WTC11 (cell line): Measurements from ENCODE around the gene MIF.

Experiments
- CBFB ChIP-seq: sonication (generic); formaldehyde crosslinking; IDR thresholded peaks from 2 replicates; pipeline ENCODE4 v1.8.1; 2022; ENCODE audit warnings: mild to moderate bottlenecking, low read depth, missing genetic modification reagents
- CTCF ChIP-seq: fragments of 200-600 bp; IDR thresholded peaks from 2 replicates; pipeline ENCODE4 v1.8.0; 2022; ENCODE audit warnings: antibody characterized with exemption
- ELF4 ChIP-seq: sonication (generic); formaldehyde crosslinking; IDR thresholded peaks from 2 replicates; pipeline ENCODE4 v1.8.1; 2022; ENCODE audit warnings: low read depth, mild to moderate bottlenecking, moderate library complexity, missing genetic modification reagents
- FOXK1 ChIP-seq: sonication (generic); formaldehyde crosslinking; IDR thresholded peaks from 2 replicates; pipeline ENCODE4 v1.8.0; 2022; ENCODE audit warnings: mild to moderate bottlenecking, moderate library complexity, missing genetic modification reagents
- FOXP1 ChIP-seq: sonication (generic); formaldehyde crosslinking; IDR thresholded peaks from 2 replicates; pipeline ENCODE4 v1.8.0; 2022; ENCODE audit warnings: missing genetic modification reagents, mild to moderate bottlenecking, moderate library complexity, borderline replicate concordance
- IRF2 ChIP-seq: sonication (generic); formaldehyde crosslinking; IDR thresholded peaks from 2 replicates; pipeline ENCODE4 v1.8.0; 2022; ENCODE audit warnings: low read depth, missing genetic modification reagents, borderline replicate concordance
- SMAD4 ChIP-seq: sonication (generic); formaldehyde crosslinking; IDR thresholded peaks from 2 replicates; pipeline ENCODE4 v1.8.0; 2022; ENCODE audit warnings: mild to moderate bottlenecking, missing genetic modification reagents
- TEAD1 ChIP-seq: sonication (generic); formaldehyde crosslinking; IDR thresholded peaks from 2 replicates; pipeline ENCODE4 v1.8.0; 2022; ENCODE audit warnings: mild to moderate bottlenecking, missing genetic modification reagents
- TEAD4 ChIP-seq: sonication (generic); formaldehyde crosslinking; IDR thresholded peaks from 2 replicates; pipeline ENCODE4 v1.8.0; 2022; ENCODE audit warnings: mild to moderate bottlenecking, missing genetic modification reagents
- ZSCAN18 ChIP-seq: fragments of 250-450 bp; sonication (Bioruptor Pico); IDR thresholded peaks from 2 replicates; pipeline ENCODE4 v2.1.2; 2022; ENCODE audit warnings: mild to moderate bottlenecking, moderate library complexity
- TF ChIP-seq, protein P1 (sequence below): sonication (generic); formaldehyde crosslinking; conservative IDR thresholded peaks from 2 replicates; pipeline ENCODE4 v1.8.1; 2022; ENCODE audit warnings: mild to moderate bottlenecking, missing genetic modification reagents
- TF ChIP-seq, protein P2 (sequence below): sonication (generic); formaldehyde crosslinking; IDR thresholded peaks from 2 replicates; pipeline ENCODE4 v1.8.0; 2022; ENCODE audit warnings: missing genetic modification reagents

- TF ChIP-seq CTCF (no peak), FOXK1 (CRISPR knock-in tag) (no peak), FOXP1 (CRISPR knock-in tag) (no peak), ZSCAN18 (CRISPR knock-in tag) (no peak), TEAD4 (CRISPR knock-in tag) (no peak), IRF2 (CRISPR knock-in tag) (no peak), TEAD1 (CRISPR knock-in tag) (no peak), CBFB (CRISPR knock-in tag) (no peak), SMAD4 (CRISPR knock-in tag) (no peak), ELF4 (no peak)
- TF ChIP-seq, protein P1, sequence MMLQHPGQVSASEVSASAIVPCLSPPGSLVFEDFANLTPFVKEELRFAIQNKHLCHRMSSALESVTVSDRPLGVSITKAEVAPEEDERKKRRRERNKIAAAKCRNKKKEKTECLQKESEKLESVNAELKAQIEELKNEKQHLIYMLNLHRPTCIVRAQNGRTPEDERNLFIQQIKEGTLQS = no peak
- TF ChIP-seq, protein P2, sequence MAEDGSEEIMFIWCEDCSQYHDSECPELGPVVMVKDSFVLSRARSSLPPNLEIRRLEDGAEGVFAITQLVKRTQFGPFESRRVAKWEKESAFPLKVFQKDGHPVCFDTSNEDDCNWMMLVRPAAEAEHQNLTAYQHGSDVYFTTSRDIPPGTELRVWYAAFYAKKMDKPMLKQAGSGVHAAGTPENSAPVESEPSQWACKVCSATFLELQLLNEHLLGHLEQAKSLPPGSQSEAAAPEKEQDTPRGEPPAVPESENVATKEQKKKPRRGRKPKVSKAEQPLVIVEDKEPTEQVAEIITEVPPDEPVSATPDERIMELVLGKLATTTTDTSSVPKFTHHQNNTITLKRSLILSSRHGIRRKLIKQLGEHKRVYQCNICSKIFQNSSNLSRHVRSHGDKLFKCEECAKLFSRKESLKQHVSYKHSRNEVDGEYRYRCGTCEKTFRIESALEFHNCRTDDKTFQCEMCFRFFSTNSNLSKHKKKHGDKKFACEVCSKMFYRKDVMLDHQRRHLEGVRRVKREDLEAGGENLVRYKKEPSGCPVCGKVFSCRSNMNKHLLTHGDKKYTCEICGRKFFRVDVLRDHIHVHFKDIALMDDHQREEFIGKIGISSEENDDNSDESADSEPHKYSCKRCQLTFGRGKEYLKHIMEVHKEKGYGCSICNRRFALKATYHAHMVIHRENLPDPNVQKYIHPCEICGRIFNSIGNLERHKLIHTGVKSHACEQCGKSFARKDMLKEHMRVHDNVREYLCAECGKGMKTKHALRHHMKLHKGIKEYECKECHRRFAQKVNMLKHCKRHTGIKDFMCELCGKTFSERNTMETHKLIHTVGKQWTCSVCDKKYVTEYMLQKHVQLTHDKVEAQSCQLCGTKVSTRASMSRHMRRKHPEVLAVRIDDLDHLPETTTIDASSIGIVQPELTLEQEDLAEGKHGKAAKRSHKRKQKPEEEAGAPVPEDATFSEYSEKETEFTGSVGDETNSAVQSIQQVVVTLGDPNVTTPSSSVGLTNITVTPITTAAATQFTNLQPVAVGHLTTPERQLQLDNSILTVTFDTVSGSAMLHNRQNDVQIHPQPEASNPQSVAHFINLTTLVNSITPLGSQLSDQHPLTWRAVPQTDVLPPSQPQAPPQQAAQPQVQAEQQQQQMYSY = no peak
Observed at GRCh38 chr22:23911318-23911980, 17.3 kb downstream of the MIF start.
